GM18907 (cell line): Measurements from ENCODE around the gene USP32.
A peak's percentile ranks its signal among the peaks of the same experiment; 100 is the strongest.

Experiments used
- ATAC-seq: cut with Tn5 transposase; IDR thresholded peaks from one replicate; pipeline ENCODE4 v1.9.1; 2021; ENCODE audit warnings: mild to moderate bottlenecking, moderate library complexity; ENCODE audit not compliant: unreplicated experiment

USP32 gene

DNA sequence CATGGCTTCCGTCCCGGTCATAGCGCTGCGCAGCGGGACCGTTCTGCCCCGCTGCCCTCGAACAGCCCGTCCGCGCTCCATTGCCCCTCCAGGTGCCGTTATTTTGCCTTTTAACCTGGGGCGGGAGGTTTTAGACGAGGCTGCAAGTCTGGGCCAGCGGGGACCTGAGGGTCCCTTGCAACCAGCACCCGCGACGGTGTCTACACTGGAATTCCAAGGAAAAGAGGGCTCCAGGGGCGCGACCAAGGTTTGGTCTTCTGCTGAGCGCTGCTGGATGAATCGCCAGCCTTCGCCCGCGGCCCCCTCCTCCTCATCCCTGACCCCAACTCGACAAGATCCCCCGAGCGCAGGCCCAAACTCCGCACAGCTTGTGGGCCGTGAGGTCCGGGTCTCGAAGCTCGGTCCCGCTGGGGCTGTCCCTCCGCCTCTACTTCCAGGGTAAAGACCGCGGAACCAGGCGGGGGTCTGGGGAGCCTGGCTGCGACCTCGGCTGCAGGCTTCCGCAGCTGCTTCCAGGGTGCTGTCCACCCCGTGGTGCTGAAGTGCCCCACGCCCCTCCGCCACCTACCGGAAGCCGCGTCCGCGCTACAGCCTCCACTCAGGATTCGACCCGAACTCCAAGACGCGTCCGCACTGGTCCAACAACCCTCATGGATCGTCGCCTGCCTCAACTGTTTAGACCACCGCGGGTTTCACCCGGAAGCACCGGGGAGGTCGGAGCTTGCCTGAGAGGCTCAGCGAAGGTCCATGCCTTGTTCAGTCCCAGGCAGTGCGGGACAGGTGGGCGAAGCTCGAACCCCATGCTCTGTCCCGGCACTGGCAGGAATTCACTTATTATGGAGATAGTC lies 252.3 kb downstream of the USP32 start:
- no peak for ATAC-seq

GRCh38 chr17:60138769-60139437 lies 253.0 kb downstream of the USP32 start:
- no peak for ATAC-seq

- no peak for ATAC-seq
Observed at GRCh38 chr17:60137731-60138130, 254.2 kb downstream of the USP32 start.

GRCh38 chr17:60135951-60136666 lies 255.8 kb downstream of the USP32 start:
- ATAC-seq = no peak

GRCh38 chr17:60135151-60135950 lies 256.6 kb downstream of the USP32 start:
- peak; percentile 88 for ATAC-seq

- ATAC-seq = no peak
Observed at GRCh38 chr17:60134396-60135150, 257.4 kb downstream of the USP32 start.

GRCh38 chr17:60130466-60130865 lies 261.5 kb downstream of the USP32 start:
- no peak for ATAC-seq

- ATAC-seq = no peak
Observed at GRCh38 chr17:60129164-60129563, 262.8 kb downstream of the USP32 start.
